KMS-11 (cell line): ENCODE data around the gene DIAPH3.

Experiments
- H2AFZ ChIP-seq: fragments of 200-600 bp; sonication (generic); 2 replicates; pipeline ENCODE4 v1.6.1; 2016; ENCODE audit warnings: antibody characterized with exemption, mixed run types, low read depth
- H3K27ac ChIP-seq: fragments of 200-600 bp; sonication (generic); 2 replicates; pipeline ENCODE4 v1.6.1; 2016; ENCODE audit warnings: mild to moderate bottlenecking, mixed run types
- H3K27me3 ChIP-seq: fragments of 200-600 bp; sonication (generic); 2 replicates; pipeline ENCODE4 v1.6.1; 2017; ENCODE audit warnings: mild to moderate bottlenecking, low read depth, mixed run types, moderate library complexity; ENCODE audit not compliant: insufficient read depth
- H3K36me3 ChIP-seq: fragments of 200-600 bp; sonication (generic); 2 replicates; pipeline ENCODE4 v1.6.1; 2017; ENCODE audit warnings: mild to moderate bottlenecking, mixed run types; ENCODE audit not compliant: insufficient read depth
- H3K4me1 ChIP-seq: fragments of 200-600 bp; sonication (generic); 2 replicates; pipeline ENCODE4 v1.6.1; 2016; ENCODE audit warnings: mild to moderate bottlenecking, low read depth, mixed run types; ENCODE audit not compliant: poor library complexity, severe bottlenecking
- H3K4me2 ChIP-seq: fragments of 200-600 bp; sonication (generic); 2 replicates; pipeline ENCODE4 v1.7.0; 2016; ENCODE audit warnings: mild to moderate bottlenecking, mixed run types
- H3K4me3 ChIP-seq: fragments of 200-600 bp; sonication (generic); IDR thresholded peaks from 2 replicates; pipeline ENCODE4 v1.6.1; 2017; ENCODE audit warnings: low read depth, low read length, mixed read lengths; ENCODE audit not compliant: insufficient read depth
- H3K79me2 ChIP-seq: fragments of 200-600 bp; sonication (generic); 2 replicates; pipeline ENCODE4 v1.6.1; 2016; ENCODE audit warnings: low read depth, mixed run types; ENCODE audit not compliant: insufficient read depth
- H3K9ac ChIP-seq: fragments of 200-600 bp; sonication (generic); 2 replicates; pipeline ENCODE4 v1.6.1; 2016; ENCODE audit warnings: mild to moderate bottlenecking, mixed run types
- H4K20me1 ChIP-seq: fragments of 200-600 bp; sonication (generic); 2 replicates; pipeline ENCODE4 v1.6.1; 2016; ENCODE audit warnings: mild to moderate bottlenecking, mixed run types; ENCODE audit not compliant: insufficient read depth
- TF ChIP-seq, protein P1 (sequence below): fragments of 200-600 bp; sonication (generic); conservative IDR thresholded peaks from 2 replicates; pipeline ENCODE4 v1.6.1; 2017; ENCODE audit warnings: low read depth, mild to moderate bottlenecking, antibody characterized with exemption, low read length, moderate library complexity, mixed read lengths

DIAPH3 gene

DNA sequence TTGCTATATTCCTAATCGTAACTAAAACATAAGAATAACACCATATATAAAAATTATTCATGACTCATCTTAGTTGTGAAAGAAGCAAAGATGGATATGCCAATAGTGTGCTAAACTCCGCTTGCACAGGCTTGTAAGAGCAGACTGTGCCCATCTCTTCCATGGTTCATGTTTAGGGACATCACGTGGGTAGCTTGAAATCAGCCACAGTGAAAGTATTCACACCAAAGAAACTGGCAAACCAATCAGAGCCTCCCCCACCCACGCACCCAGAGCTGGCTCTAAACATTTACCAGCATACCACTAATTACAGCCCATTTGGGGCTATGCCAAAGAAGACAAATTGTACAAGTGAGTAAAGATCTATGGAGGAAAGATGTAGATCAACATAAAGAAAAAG lies 147.5 kb downstream of the DIAPH3 start:
- no peaks in the 10 kb centered on the region for H3K79me2 ChIP-seq
- H3K4me1 ChIP-seq: peaks cover 22% of the 10 kb centered on the region
- H3K27me3 ChIP-seq: no peaks in the 10 kb centered on the region
- H3K4me2 ChIP-seq: no peak overlapping the region
- H3K4me3 ChIP-seq: no peak overlapping the region
- no peak overlapping the region for H2AFZ ChIP-seq
- no peak overlapping the region for H3K27ac ChIP-seq
- H3K36me3 ChIP-seq: no peaks in the 10 kb centered on the region
- H4K20me1 ChIP-seq: no peaks in the 10 kb centered on the region
- TF ChIP-seq, protein P1, sequence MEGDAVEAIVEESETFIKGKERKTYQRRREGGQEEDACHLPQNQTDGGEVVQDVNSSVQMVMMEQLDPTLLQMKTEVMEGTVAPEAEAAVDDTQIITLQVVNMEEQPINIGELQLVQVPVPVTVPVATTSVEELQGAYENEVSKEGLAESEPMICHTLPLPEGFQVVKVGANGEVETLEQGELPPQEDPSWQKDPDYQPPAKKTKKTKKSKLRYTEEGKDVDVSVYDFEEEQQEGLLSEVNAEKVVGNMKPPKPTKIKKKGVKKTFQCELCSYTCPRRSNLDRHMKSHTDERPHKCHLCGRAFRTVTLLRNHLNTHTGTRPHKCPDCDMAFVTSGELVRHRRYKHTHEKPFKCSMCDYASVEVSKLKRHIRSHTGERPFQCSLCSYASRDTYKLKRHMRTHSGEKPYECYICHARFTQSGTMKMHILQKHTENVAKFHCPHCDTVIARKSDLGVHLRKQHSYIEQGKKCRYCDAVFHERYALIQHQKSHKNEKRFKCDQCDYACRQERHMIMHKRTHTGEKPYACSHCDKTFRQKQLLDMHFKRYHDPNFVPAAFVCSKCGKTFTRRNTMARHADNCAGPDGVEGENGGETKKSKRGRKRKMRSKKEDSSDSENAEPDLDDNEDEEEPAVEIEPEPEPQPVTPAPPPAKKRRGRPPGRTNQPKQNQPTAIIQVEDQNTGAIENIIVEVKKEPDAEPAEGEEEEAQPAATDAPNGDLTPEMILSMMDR: no peak
- no peak overlapping the region for H3K9ac ChIP-seq

DNA sequence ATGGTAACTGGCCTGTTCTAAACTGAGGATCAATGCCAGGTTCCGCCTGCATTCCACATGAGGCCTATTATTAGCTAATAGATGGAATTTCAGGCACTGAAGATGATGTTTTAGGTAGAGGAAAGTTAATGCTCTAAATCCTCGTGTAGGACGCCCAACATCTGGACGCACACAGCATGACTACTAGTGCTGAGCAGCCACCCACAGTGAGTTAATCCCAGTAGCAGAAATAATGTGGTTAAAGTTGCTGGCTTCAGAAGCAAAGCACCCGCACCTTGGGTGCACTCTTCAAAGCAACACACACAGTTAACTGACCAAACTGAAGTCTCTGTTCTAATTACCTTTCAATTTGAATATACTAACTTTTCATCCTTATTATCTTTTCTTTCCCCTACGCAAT lies 150.6 kb downstream of the DIAPH3 start:
- Histone ChIP-seq H3K9ac (no peak overlapping the region), H3K79me2 (no peaks in the 10 kb centered on the region), H4K20me1 (no peaks in the 10 kb centered on the region), H3K4me2 (no peak overlapping the region), H2AFZ (no peak overlapping the region), H3K27me3 (no peaks in the 10 kb centered on the region), H3K4me1 (no peaks in the 10 kb centered on the region), H3K4me3 (no peak overlapping the region), H3K36me3 (no peaks in the 10 kb centered on the region), H3K27ac (no peak overlapping the region)
- TF ChIP-seq, protein P1: no peak

DNA sequence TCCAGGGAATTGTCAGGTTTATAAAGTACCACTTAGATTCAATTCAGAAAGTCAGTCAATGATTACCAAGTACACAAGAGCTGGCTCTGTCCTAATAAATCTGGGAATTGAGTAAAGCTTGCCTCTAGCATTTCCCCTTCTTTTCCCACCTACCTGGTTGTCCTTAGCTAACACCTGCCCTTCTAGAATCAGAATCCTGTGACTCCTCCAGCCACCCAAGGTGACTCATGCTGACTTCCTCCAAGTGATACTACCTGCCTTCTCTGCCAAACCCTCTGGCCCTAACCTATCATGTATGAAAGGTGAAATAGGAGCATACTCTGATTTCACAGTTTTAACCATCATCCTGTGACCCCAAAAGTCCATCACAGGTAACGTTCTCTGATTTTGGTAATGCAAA lies 151.2 kb downstream of the DIAPH3 start:
- no peaks in the 10 kb centered on the region for H3K79me2 ChIP-seq
- no peak overlapping the region for H3K4me2 ChIP-seq
- H3K27me3 ChIP-seq: no peaks in the 10 kb centered on the region
- TF ChIP-seq, protein P1: no peak
- H3K36me3 ChIP-seq: no peaks in the 10 kb centered on the region
- H3K27ac ChIP-seq: no peak overlapping the region
- no peaks in the 10 kb centered on the region for H3K4me1 ChIP-seq
- no peak overlapping the region for H3K4me3 ChIP-seq
- H4K20me1 ChIP-seq: no peaks in the 10 kb centered on the region
- H2AFZ ChIP-seq: no peak overlapping the region
- no peak overlapping the region for H3K9ac ChIP-seq

DNA sequence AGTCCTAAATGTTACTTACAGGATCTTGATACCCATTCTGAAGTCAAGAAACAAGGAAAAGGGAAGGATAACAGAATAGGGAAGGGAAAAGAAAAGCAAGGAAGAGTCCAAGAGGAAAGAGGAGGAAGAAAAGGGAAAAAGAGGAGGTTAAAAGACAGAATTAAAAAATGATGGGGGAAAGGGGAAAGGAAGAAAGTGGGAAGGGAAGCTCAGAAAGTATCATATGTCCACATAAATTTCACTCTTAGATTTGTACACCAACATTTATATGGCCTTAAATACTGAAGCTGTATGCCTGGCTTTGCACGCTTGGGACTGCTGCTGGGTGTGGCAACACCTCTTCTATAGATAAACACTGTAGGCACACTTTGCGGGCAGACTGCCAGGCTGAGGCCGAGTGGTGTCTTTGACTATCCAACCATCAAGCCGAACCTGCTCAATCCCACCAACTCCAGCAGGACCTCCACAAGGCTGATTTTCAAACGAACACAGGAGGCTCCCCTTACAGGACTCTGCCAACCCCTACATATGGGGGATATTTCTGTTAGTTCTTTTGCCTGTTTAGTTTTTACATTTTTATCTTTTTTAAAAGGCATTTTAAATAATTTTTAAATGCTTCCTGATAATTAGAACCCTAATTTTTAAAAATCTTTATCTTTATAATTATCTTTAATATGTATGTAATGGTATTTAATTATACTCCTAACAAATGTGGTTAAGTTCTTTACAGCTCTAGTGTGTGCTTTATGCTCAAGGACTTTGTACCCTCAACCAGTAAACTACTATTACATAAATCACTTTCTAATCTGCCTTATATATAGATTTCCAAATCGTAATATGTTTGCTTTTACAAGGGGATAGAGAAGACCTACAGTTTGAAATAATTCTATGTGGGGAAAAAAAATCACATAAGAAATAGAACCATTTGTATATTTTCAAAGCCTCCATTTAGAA lies 154.2 kb downstream of the DIAPH3 start:
- H3K27me3 ChIP-seq: no peaks in the 10 kb centered on the region
- H3K9ac ChIP-seq: no peak overlapping the region
- no peak overlapping the region for H3K4me2 ChIP-seq
- H3K27ac ChIP-seq: no peak overlapping the region
- no peak overlapping the region for H2AFZ ChIP-seq
- H3K4me3 ChIP-seq: no peak overlapping the region
- no peaks in the 10 kb centered on the region for H4K20me1 ChIP-seq
- TF ChIP-seq, protein P1: no peak
- H3K4me1 ChIP-seq: no peaks in the 10 kb centered on the region
- no peaks in the 10 kb centered on the region for H3K79me2 ChIP-seq
- no peaks in the 10 kb centered on the region for H3K36me3 ChIP-seq
